OCI-M2 (cell line): ENCODE measurements around the gene RABEP2.
"Not testable (repeated sequence)": the region's sequence is repeated elsewhere in the genome, so short reads cannot be mapped to it uniquely, and the experiment has no call there.

Experiments used
- DNase-seq: peaks from one replicate; lab custom pipeline; 2025; ENCODE audit not compliant: unreplicated experiment; lab: John Stamatoyannopoulos, UW

The RABEP2 gene, protein sequence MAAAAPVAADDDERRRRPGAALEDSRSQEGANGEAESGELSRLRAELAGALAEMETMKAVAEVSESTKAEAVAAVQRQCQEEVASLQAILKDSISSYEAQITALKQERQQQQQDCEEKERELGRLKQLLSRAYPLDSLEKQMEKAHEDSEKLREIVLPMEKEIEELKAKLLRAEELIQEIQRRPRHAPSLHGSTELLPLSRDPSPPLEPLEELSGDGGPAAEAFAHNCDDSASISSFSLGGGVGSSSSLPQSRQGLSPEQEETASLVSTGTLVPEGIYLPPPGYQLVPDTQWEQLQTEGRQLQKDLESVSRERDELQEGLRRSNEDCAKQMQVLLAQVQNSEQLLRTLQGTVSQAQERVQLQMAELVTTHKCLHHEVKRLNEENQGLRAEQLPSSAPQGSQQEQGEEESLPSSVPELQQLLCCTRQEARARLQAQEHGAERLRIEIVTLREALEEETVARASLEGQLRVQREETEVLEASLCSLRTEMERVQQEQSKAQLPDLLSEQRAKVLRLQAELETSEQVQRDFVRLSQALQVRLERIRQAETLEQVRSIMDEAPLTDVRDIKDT

DNA sequence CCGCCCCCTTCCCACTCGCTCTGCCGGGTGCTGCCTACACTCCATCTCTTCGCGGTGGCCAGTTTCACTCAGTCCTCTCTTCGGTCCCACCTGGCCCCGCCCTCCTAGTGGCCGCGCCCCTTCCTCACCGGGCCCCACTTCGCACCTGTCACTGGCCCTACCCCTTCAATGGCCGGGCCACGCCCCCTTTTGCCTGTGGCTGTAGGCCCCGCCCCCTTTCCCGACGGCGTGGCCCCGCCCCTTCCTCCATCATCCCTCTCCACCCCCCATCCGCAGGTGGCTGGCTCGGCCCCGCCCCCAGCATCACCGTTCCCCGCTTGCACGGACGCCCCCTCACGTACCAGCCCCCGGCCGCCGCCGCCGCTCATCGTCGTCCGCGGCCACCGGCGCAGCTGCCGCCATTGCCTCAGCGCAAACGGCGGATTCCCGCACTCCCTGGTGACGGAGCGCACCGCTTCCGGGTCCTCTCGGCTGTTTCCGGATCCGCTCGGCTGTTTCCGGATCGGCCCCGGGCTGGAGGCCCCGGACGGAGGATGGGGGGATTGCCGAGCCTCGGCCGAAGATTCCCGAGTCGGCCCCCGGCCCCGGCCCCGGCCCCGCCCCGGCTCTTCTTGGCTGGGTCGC, at the start of gene RABEP2:
RABEP2 (minus strand) TSS at position 477 of the 624 bp plus-strand sequence; CDS start at position 402, 75 bp downstream.
- no peak for DNase-seq

DNA sequence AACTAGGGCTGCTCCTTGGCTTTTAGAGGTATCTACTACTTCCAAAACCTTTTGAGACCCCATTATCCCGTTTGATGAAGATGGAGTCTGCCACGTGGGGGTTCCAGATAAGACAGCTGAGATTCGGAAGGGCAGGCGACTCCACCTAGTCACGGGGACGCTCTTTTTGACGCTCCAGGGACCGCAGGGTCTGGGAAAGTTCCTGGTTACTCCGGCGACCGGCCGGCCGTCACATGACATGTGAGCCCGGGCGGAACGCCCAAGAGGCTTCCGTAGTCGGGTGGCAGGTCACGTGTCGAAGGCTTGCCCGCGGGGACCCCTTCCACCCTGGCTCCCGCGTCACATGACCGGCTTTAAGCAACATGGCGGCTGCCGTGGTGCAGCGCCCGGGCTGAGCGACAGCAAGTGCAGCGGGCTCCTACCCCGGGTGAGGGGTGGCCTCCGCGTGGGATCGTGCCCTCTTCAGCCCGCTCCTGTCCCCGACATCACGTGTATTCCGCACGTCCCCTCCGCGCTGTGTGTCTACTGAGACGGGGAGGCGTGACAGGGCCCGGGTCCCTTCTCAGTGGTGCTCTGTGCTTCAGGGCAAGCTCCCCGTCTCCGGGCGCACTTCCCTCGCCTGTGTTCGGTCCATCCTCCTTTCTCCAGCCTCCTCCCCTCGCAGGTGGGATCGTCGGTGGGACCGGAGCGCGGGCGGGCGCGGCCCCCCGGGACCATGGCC, 49.6 kb upstream of the RABEP2 start, which contains the start of gene SPNS1:
SPNS1 (plus strand) TSS at position 342 of the 721 bp plus-strand sequence; CDS start at position 716, 374 bp downstream.
- peak; percentile 45 for DNase-seq

DNA sequence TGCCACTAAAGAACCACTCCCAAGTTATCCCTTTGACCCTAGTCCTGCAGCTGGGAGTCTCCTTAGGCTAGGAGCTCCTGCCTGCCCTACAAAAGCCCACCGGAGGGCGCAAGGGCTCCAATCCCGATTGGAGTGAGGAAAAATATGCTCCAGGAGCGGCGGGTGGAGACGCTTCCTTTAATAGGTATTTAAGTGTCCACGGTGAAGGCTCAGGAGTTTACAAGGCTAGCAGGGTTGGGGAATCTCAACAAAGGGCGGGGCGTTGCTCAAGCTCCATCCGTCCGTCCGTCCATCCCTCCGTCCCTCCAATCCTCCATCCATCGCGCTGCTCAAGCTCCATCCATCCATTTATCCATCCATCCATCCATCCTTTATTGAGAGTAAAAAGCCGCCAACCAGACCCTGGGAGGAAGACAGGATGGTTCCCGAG, 49.0 kb upstream of the RABEP2 start:
- no peak for DNase-seq

DNA sequence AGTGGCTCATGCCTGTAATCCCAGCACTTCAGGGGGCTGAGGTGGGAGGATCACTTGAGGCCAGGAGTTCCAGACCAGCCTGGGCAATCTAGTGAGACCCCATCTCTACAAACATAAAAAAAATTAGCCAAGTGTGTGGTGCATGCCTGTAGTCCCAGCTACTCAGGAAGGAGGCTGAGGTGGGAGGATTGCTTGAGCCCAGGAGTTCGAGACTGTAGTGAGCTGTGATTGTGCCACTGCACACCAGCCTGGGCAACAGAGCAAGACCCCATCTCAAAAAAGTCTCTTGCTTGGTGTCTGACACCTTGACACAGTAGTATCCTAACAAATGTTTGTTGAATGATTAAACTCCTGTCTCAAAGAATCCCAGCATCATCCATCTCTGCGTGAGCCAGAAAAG, 44.7 kb upstream of the RABEP2 start:
- not testable (repeated sequence) for DNase-seq

DNA sequence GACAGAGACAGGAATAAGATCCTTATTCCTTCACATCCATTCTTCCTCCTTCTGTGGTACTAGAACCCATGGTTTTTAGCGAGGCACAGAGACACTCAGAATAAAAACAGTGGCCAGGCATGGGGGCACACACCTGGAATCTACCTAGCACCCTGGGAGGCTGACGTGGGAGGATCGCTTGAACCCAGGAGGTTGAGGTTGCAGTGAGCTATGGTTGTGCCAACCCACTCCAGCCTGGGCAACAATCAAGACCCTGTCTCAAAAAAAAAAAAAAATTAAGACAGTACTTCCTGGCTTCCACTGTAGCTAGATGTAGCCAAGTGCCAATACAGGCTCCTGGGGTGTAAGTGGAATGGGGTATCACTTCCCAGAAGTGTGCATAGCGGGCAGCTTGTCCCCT, 42.1 kb upstream of the RABEP2 start:
- DNase-seq = no peak

DNA sequence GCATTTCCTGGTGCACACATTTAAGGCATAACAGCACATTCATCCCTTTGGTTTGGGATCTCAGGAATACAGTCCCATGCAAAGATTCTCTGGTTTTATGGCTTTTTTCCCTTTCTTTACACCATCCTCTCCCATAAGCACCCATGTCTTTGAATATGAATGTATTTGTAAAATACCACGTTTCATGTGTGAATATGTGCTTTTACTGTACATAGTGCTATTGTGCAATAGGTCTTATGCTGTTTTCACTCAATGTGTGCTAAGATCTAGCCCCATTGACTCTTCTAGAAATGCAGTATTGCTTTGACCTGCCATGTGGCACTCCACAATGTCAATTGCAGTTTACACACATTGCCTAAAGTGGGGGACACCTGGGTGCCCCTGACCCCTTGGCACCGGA, 39.5 kb upstream of the RABEP2 start:
- DNase-seq = no peak

DNA sequence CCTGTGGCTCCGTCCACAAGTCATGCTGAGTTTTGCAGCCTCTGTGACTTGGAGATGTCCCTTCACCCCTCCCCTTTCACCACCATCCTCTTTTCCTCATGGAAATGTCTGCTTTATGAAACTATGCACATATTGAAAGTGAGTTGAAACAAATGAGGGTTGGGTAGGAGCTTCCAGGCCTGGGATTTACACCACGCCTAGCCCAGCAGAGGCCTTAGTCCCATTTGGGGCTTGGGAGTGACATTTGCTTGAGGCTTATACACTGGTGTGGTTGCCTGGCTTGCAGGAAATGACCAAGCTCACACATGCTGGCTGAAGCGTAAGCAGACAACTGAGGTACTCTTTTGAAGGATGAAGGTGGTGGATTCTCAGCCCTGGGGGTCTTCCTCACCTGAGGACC, 39.0 kb upstream of the RABEP2 start:
- no peak for DNase-seq

DNA sequence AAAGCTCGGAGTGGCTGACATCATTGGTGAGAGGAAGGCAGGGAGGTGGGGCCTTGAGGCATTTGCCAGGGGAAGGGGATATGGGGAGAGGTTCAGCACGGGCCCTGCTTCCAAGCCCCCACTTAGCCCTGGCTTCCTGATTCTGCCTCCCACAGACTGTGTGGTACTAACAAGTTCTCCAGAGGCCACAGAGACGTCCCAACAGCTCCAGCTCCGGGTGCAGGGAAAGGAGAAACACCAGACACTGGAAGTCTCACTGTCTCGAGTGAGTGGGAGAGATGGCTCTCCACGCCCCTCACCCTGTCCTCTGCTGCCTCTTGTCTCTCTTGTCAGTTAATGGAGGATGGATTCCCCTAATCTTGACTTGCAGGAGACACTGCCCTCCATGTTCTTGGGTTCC, 33.8 kb upstream of the RABEP2 start:
- DNase-seq = no peak

DNA sequence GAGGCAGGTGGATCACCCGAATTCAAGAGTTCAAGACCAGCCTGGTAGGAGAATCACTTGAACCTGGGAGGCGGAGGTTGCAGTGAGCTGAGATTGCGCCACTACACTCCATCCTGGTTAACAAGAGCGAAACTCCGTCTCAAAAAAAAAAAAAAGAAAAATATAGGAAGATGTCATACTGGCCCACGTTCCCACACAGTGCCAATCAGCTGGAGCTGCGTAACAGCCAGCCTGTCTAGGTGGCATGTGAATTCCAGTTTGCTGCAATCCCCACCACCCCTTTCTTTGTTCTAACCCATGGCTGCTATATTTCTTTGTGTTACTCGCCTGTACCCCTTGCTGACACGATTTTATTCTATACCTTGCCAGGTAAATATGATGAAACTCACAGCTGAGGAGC, 33.2 kb upstream of the RABEP2 start:
- DNase-seq = no peak

DNA sequence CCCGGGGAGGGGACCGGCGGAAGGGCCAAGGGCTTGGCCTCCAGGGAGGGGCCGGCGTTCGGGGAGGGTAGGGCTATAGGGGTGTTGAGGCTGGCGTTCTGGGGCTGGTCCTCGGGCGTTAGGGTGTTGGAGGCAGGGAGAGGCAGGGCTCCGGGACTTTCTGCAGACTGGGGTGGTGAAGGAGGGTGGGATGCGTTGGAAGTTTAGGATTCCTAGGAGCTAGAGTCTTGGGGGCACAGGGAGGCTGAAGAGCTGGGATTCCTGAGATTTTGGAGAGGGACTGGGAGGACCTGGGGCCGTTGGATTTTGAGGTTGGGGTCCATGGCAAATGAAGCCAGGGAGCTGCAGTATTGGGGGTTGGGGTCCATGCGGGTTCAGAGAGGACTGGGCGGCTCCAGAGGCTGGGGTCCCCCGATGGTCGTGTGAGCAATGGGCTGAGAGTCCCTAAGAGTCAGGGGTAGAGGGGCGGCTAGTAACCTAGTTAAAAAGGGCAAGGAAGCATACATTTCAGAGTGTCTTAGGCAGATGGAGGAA, 26.4 kb upstream of the RABEP2 start:
- DNase-seq = no peak

DNA sequence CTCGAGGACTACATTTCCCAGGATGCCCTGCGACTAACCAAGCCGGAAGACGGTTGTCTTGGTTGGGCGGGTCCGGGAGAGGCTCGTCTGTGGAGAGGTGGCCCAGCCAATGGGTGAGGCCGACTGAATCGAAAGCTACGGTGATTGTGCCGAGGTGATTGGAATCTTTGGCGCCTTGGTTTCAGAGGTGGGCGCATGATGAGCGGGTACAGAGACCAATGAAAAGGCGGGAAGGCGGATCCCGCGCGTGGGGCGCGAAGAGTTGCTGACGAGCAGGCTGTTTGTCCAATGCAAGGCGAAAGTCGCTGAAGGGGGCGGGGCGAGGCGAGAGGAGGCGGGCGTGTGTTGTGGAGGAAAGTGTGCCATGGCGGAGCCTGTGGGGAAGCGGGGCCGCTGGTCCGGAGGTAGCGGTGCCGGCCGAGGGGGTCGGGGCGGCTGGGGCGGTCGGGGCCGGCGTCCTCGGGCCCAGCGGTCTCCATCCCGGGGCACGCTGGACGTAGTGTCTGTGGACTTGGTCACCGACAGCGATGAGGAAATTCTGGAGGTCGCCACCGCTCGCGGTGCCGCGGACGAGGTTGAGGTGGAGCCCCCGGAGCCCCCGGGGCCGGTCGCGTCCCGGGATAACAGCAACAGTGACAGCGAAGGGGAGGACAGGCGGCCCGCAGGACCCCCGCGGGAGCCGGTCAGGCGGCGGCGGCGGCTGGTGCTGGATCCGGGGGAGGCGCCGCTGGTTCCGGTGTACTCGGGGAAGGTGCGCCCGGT, 25.8 kb upstream of the RABEP2 start, which contains the start of gene NFATC2IP:
NFATC2IP (plus strand) TSS at position 290 of the 762 bp plus-strand sequence; CDS start at position 365, 75 bp downstream.
- DNase-seq = peak; percentile 91

DNA sequence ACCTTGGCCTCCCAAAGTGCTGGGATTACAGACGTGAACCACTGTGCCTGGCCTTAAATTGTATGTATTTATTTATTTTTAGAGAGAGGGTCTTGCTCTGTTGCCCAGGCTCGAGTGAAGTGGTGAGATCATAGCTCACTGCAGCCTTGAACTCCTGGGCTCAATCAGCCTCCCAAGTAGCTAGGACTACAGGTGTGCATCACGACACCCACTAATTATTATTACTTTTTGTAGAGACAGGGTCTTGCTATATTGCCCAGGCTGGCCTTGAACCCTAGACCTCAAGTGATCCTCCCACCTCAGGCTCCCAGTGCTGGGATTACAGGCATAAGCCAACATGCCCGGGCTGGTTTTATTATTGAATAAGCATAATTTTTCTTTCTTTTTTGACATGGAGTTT, 21.6 kb upstream of the RABEP2 start:
- DNase-seq = no peak

DNA sequence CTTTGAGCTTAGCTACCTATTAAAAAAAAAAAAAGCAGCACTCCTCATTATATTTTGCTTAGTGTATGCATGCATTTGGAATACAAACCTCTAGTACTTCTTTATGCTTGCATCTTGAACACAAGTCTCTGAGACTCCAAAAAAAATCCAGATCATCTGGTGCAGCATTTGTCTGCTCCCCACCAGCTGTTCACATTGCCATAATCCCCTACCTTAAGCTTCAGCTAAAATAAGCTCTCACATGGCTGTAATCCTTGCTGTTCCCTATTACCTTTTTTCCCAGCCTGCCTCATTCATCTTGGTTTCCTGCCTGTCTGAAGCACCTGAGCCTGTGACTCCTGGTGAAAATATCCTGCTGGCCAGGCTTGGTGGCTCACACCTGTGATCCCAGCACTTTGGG, 18.2 kb upstream of the RABEP2 start:
- DNase-seq = no peak

DNA sequence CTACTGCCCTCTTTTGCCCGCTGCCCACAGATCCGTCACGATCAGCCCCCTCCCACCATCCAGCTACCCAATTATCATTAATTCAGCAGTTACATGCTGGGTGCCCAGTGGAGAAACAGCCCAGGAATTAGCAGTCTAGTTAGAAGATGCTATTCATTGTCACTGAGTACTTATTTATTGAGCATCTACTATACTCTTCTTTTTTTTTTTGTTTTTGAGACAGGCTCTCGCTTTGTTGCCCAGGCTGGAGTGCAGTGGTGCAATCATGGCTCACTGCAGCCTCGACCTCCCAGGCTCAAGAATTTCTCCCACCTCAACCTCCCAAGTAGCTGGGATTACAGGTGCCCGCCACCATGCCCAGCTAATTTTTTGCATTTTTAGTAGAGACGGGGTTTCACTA, 14.8 kb upstream of the RABEP2 start:
- not testable (repeated sequence) for DNase-seq

DNA sequence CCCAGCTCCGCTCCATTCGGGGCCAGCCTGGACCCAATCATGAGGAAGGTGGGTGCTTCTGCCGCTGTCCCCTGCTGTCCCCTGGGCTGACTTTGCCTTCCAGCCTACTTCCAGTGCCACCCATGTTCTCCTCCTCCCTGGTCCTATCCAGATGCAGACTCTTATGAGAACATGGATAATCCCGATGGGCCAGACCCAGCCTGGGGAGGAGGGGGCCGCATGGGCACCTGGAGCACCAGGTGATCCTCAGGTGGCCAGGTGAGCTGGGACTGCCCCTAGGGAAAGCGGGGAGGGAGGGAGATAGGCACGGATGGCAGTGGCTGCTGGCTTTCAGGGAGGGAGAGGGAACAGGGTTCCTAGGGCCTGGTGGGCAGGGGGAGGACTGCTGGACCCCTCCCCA, 13.7 kb upstream of the RABEP2 start:
- no peak for DNase-seq

DNA sequence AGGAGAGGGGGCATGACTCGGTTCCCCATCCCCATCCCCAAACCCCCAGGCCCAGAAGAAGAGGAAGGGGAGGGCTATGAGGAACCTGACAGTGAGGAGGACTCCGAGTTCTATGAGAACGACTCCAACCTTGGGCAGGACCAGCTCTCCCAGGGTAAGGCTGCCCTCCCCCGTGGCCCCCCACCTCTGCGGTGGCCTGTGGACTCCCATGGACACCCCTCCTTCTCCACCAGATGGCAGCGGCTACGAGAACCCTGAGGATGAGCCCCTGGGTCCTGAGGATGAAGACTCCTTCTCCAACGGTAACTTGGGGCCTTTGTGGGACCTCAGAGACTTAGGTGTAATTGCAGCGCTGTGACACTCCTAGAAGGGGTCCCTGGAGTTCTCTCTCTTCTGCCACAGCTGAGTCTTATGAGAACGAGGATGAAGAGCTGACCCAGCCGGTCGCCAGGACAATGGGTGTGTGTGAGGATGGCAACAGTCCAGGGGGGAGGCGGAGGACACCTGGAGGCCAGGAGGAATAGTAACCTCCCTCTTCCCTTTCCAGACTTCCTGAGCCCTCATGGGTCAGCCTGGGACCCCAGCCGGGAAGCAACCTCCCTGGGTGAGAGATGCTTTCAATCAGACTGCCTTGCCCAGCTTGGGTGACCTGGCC, 12.3 kb upstream of the RABEP2 start:
- DNase-seq = no peak

DNA sequence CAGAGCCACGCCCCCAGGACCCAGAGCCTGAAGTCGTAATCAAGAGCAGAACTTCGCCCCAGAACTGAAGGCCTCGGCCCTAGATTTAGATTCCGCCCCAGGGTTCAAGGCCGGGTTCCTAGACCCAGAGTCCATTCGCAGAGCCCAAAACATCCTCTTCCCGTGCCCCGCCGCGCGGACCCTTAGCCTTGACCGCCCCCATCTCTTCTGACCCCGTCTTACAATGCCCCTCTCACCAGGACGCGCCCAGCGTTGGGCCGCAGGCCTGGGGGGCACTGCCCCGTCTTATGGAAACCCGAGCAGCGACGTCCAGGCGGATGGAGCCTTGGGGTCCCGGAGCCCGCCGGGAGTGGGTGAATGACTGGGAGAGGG, 11.7 kb upstream of the RABEP2 start:
- no peak for DNase-seq

DNA sequence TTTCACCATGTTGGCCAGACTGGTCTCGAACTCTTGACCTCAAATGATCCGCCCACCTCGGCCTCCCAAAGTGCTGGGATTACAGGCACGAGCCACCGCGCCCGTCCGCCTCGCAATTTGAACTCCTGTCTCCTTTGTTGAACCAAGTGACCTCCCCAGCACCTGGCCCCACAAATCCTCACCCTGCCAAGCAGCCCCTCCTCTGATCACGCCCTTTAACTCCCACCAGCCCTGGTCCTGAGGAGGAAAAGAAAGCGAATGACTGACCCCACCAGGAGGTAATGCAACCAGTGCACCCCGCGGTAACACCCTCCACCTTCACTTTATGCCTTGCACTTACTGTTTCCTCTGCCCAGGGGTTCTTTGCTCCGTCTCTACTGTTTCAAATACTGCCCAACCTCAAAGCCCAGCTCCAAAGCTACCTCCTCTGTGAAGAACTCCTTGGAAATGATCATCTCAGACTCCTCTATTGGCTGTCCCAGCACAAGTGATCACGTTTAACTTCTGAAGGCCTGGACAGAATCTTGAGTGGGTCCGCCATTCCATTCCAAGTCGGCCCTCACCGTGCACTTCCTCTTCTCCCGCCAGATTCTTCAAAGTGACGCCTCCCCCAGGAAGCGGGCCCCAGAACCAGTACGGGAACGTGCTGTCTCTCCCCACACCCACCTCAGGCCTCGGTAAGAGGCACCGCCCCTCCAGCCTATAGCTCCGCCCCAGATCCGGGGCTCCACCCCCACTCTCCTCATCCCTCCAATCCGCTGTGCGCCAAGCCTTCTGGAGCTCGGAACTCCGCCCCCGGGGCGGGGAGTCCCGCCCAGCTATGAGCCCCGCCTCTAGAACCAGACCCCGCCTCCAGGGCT, 11.1 kb upstream of the RABEP2 start:
- peak; percentile 53 for DNase-seq

DNA sequence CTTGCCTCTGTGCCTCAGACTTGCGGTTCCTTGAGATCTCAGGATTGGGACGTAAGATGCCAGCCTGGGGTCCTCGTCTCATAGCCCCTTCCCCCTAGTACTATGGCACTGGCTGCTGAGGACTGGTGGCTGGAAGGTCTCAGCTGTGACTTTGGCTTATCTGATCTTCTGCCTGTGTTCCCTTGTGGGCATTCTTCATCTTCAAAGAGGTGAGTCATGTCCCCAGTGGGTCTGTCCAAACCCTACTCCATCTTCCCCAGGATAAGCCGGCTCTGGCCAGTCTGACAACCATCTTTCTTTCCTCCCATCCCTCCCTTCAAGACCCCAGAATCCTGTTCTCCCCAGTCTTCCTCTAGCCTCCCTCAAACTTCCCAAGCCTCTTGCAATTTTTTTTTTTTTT, 10.3 kb upstream of the RABEP2 start:
- no peak for DNase-seq
